GM13976 (cell line): ENCODE data around the gene ATG14.

Experiments
- DNase-seq: peaks from one replicate; pipeline ENCODE4 v3.0.0; 2012; ENCODE audit warnings: low spot score
- in situ Hi-C: fragments of 300-500 bp; cut with MboI; formaldehyde crosslinking; loops from one replicate; pipeline ENCODE4 v1.12.0; 2022; ENCODE audit warnings: low sequenced_read_pairs, mixed read lengths, inconsistent platforms; ENCODE audit not compliant: unreplicated experiment
- TF ChIP-seq, protein P1 (sequence below): IDR thresholded peaks from 2 replicates; pipeline ENCODE4 v1.5.1; 2012; ENCODE audit warnings: borderline replicate concordance, mild to moderate bottlenecking; ENCODE audit not compliant: insufficient read depth; ENCODE audit errors: extremely low read depth, missing control alignments, control extremely low read depth

ATG14 gene

DNA sequence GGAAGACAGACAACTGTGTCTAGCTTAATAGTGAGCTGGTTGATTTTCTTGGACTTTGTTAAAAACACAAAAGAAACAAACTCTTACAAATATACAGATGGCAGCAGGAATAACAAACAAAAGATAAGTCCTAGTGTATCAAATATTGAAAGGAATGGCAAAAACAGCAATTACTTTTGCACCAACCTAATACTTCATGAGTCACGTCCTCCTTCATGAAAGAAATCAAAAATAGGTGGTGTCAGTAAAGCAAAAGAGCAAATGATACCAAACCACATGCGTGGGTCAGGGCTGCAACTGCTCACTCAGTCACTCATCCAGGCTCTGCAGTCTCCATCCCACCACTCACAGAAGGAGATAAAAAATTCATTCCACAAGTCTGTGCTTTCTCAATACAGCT is 11.8 kb downstream of the ATG14 start:
- in situ Hi-C loops, result no loop called here
- no peak for DNase-seq
- TF ChIP-seq, protein P1, sequence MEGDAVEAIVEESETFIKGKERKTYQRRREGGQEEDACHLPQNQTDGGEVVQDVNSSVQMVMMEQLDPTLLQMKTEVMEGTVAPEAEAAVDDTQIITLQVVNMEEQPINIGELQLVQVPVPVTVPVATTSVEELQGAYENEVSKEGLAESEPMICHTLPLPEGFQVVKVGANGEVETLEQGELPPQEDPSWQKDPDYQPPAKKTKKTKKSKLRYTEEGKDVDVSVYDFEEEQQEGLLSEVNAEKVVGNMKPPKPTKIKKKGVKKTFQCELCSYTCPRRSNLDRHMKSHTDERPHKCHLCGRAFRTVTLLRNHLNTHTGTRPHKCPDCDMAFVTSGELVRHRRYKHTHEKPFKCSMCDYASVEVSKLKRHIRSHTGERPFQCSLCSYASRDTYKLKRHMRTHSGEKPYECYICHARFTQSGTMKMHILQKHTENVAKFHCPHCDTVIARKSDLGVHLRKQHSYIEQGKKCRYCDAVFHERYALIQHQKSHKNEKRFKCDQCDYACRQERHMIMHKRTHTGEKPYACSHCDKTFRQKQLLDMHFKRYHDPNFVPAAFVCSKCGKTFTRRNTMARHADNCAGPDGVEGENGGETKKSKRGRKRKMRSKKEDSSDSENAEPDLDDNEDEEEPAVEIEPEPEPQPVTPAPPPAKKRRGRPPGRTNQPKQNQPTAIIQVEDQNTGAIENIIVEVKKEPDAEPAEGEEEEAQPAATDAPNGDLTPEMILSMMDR, result no peak

DNA sequence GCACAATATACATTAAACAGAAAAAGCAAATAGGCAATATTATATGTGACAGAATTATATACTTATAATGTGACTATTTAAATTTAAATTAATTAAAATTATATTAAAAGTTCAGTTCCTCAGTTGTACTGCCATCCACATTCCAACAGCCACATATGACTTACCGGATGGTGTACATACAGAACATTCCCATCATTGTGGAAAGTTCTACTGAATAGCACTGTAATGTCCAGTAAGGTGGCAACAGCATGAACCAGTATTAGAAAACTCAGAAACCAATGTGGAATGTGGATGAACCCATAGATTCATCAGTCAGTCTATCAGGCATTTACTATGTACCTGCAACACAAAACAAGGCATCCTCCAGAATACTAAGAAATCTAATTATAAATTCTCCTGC is 12.4 kb downstream of the ATG14 start:
- TF ChIP-seq, protein P1, result no peak
- DNase-seq, result no peak
- in situ Hi-C loops, result no loop called here

DNA sequence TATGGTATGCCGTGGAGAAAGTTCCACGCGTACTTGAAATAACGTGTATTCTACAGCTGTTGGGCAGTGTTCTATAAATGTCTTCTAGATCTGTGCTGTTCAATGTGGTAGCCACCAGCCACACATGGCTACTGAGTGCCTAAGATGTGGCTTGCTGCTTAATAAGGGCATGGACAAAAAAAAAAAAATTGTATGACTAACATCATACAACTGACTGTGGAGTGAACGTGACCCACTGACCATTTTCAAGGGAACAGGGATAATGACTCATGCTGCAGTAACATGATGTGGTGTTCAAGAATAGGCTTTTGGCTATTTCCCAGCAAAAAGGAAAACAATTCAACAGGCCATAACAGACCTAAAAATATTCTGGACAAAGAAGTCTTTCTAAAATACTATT is 13.0 kb downstream of the ATG14 start:
- DNase-seq, result no peak
- in situ Hi-C loops, result no loop called here
- TF ChIP-seq, protein P1, result no peak

DNA sequence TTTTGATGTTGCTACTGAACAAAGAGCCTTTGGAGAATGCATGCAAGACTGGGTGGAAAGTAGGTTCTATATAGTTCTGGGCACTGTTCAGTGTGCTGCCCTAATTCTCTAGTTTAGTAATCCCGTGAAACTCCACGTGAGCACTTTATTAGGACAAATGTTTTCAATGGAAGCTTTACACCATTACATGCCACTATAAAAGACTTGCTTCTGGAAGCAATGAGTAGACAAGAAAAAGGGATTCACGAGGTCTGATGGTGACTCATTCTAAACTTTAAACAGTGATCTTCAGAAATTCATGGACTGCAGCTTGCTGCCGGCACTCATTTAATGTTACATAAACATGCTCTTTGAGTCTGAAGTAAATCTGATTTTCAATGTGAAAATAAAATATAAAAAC is 22.3 kb downstream of the ATG14 start:
- TF ChIP-seq, protein P1, result no peak
- no peak for DNase-seq
- in situ Hi-C loops, result no loop called here

DNA sequence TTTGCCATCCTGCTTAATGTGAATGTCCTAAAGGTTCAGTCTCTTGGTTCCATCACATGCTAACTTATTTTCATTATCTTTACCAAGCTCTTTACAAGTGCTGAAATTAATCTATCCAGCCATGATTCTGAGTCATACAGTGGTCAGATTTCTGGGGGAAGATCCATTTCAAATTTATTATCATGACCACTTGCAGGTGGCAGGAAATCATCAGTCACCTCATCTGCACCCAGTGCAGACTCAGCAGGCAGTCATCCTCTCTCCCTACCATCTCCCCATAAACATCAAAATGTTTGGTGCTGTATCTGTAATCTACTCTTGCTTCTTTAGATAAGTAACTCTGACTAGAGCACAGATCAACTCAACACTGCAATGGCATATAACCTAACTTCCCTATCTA is 23.5 kb downstream of the ATG14 start:
- no peak for DNase-seq
- TF ChIP-seq, protein P1, result no peak

DNA sequence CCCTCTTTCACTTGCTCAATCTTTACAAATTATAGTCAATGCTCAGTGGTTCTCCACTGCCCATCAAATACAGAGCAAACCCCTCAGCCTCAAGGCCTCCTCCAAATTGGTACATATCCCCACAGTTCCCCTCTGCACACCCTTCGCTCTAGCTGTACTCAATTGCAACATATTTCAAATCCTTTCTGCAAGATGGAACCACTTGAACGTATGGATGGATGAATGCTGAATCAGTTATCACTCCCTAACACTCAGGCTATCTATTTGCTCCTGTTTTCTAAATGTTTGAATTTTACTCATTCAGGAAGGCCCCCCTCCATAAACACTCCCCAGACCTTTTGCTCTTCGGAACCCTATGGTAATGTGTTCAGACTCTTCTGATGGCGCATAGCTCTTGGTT is 24.5 kb downstream of the ATG14 start:
- in situ Hi-C loops, result no loop called here
- TF ChIP-seq, protein P1, result no peak
- no peak for DNase-seq

More for the DNA sequence above, 23.5 kb downstream of the ATG14 start:
- in situ Hi-C loops, result no loop called here
